WTC11 (cell line): ENCODE measurements around the gene CCL4. TPM values are rescaled to one million over a fixed set of nuclear protein-coding genes. Genes with fewer than 3 reads are reported as not detected.

Source experiments
- ATAC-seq: fragments of 200-7000 bp; cut with Tn5 transposase; 2 replicates; pipeline ENCODE4 v1.10.0; 2021; ENCODE audit warnings: mild to moderate bottlenecking, moderate library complexity
- CTCF ChIA-PET: fragments of 300-600 bp; sonication (Branson Sonifier 250); formaldehyde crosslinking; loops from one replicate; lab custom pipeline; 2021; ENCODE audit warnings: antibody characterized with exemption; lab: Charles Lee
- POLR2A ChIA-PET: fragments of 350-600 bp; sonication (Branson Sonifier 250); formaldehyde crosslinking; loops from one replicate; lab custom pipeline; 2021; ENCODE audit warnings: antibody characterized with exemption; lab: Charles Lee
- DNase-seq: peaks from one replicate; pipeline ENCODE4 v3.0.0; 2021; ENCODE audit warnings: low spot score
- H3K27ac Mint-ChIP-seq: 2 replicates; pipeline ENCODE4 v1.8.0; 2021; ENCODE audit warnings: mixed read lengths
- H3K27me3 Mint-ChIP-seq: 2 replicates; pipeline ENCODE4 v1.8.0; 2021; ENCODE audit warnings: low read depth, mild to moderate bottlenecking, moderate library complexity, mixed read lengths
- H3K36me3 Mint-ChIP-seq: 2 replicates; pipeline ENCODE4 v1.8.0; 2021; ENCODE audit warnings: mixed read lengths
- H3K4me1 Mint-ChIP-seq: 2 replicates; pipeline ENCODE4 v1.8.0; 2022; ENCODE audit warnings: mixed read lengths
- H3K4me3 Mint-ChIP-seq: 2 replicates; pipeline ENCODE4 v1.8.0; 2021; ENCODE audit warnings: mild to moderate bottlenecking, moderate library complexity, mixed read lengths
- H3K9me3 Mint-ChIP-seq: 2 replicates; pipeline ENCODE4 v1.8.0; 2021; ENCODE audit warnings: mixed read lengths
- CREB1 ChIP-seq: sonication (generic); formaldehyde crosslinking; IDR thresholded peaks from 2 replicates; pipeline ENCODE4 v1.8.0; 2023; ENCODE audit warnings: mild to moderate bottlenecking, missing genetic modification reagents
- CREM ChIP-seq: sonication (generic); formaldehyde crosslinking; IDR thresholded peaks from 2 replicates; pipeline ENCODE4 v1.8.1; 2022; ENCODE audit warnings: mild to moderate bottlenecking, missing genetic modification reagents, moderate library complexity
- ELF4 ChIP-seq: sonication (generic); formaldehyde crosslinking; IDR thresholded peaks from 2 replicates; pipeline ENCODE4 v1.8.1; 2022; ENCODE audit warnings: low read depth, mild to moderate bottlenecking, moderate library complexity, missing genetic modification reagents
- ETV6 ChIP-seq: sonication (generic); formaldehyde crosslinking; IDR thresholded peaks from 2 replicates; pipeline ENCODE4 v1.8.1; 2022; ENCODE audit warnings: mild to moderate bottlenecking, missing genetic modification reagents
- JAZF1 ChIP-seq: fragments of 250-450 bp; sonication (Bioruptor Pico); IDR thresholded peaks from 2 replicates; pipeline ENCODE4 v1.9.0; 2021; ENCODE audit warnings: moderate library complexity, mild to moderate bottlenecking, inconsistent platforms
- NFE2L1 ChIP-seq: sonication (generic); formaldehyde crosslinking; IDR thresholded peaks from 2 replicates; pipeline ENCODE4 v1.8.1; 2023; ENCODE audit warnings: missing genetic modification reagents
- RORB ChIP-seq: fragments of 250-450 bp; sonication (Bioruptor Pico); IDR thresholded peaks from 2 replicates; pipeline ENCODE4 v1.9.0; 2021; ENCODE audit warnings: mild to moderate bottlenecking
- SMAD4 ChIP-seq: sonication (generic); formaldehyde crosslinking; IDR thresholded peaks from 2 replicates; pipeline ENCODE4 v1.8.0; 2022; ENCODE audit warnings: mild to moderate bottlenecking, missing genetic modification reagents
- ZBTB21 ChIP-seq: sonication (generic); formaldehyde crosslinking; IDR thresholded peaks from 2 replicates; pipeline ENCODE4 v1.8.1; 2023; ENCODE audit warnings: mild to moderate bottlenecking, missing genetic modification reagents, borderline replicate concordance
- ZNF121 ChIP-seq: sonication (generic); formaldehyde crosslinking; IDR thresholded peaks from 2 replicates; pipeline ENCODE4 v1.8.0; 2023; ENCODE audit warnings: missing genetic modification reagents
- ZNF317 ChIP-seq: sonication (generic); formaldehyde crosslinking; IDR thresholded peaks from 2 replicates; pipeline ENCODE4 v1.8.1; 2023; ENCODE audit warnings: low read depth, mild to moderate bottlenecking, moderate library complexity, missing genetic modification reagents, borderline replicate concordance
- total RNA-seq: library from RNA; stranded (reverse); gene quantifications from 3 replicates; pipeline ENCODE4 v1.2.3, GENCODE V29; 2021
- TF ChIP-seq, protein P1 (sequence below): fragments of 250-450 bp; sonication (Bioruptor Pico); IDR thresholded peaks from 2 replicates; pipeline ENCODE4 v1.9.0; 2021; ENCODE audit warnings: mild to moderate bottlenecking
- TF ChIP-seq, protein P2 (sequence below): sonication (generic); formaldehyde crosslinking; IDR thresholded peaks from 2 replicates; pipeline ENCODE4 v1.8.1; 2023; ENCODE audit warnings: mild to moderate bottlenecking, missing genetic modification reagents
- TF ChIP-seq, protein P3 (sequence below): sonication (generic); formaldehyde crosslinking; IDR thresholded peaks from 2 replicates; pipeline ENCODE4 v1.8.0; 2022; ENCODE audit warnings: mild to moderate bottlenecking, missing genetic modification reagents
- TF ChIP-seq, protein P4 (sequence below): fragments of 200-600 bp; IDR thresholded peaks from 2 replicates; pipeline ENCODE4 v1.8.0; 2022; ENCODE audit warnings: antibody characterized with exemption
- TF ChIP-seq, protein P5 (sequence below): sonication (generic); formaldehyde crosslinking; IDR thresholded peaks from 2 replicates; pipeline ENCODE4 v1.8.0; 2023; ENCODE audit warnings: missing genetic modification reagents, mild to moderate bottlenecking, borderline replicate concordance
- TF ChIP-seq, protein P6 (sequence below): sonication (generic); formaldehyde crosslinking; IDR thresholded peaks from 2 replicates; pipeline ENCODE4 v1.8.0; 2022; ENCODE audit warnings: mild to moderate bottlenecking, missing genetic modification reagents
- TF ChIP-seq, protein P7 (sequence below): sonication (generic); formaldehyde crosslinking; IDR thresholded peaks from 2 replicates; pipeline ENCODE4 v1.8.0; 2022; ENCODE audit warnings: missing genetic modification reagents
- TF ChIP-seq, protein P8 (sequence below): sonication (generic); formaldehyde crosslinking; IDR thresholded peaks from 2 replicates; pipeline ENCODE4 v1.8.1; 2022; ENCODE audit warnings: missing genetic modification reagents, borderline replicate concordance

CCL4 gene
- total RNA-seq, 1 experiment from 2014 or later = 0.48 TPM

DNA sequence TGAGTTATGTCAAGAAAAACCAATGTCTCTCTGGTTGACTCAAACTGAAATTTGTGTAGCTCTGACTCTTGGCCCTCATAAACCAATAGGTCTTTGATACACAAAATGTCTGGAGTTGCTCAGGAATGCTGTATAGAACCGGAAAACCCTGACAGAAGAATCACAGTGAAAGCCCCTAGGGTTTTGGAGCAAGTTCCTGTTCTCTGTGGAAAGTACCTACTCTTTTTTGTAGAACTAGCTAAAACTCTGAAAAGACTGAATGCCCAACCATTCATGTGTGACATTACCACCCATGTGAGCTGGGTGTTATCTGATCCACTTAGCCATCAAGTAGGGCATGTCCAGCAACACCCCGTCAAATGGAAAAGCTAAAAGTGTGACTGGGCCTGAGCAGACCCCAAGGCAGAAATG, 28.8 kb downstream of the CCL4 start:
- CTCF ChIA-PET = interaction anchor here (0.8 to 1.9 kb wide), 3 partner anchors 60 to 163 kb away, joined by 3 to 6 read pairs (median 5); no protein-coding TSS in a partner anchor
- TF ChIP-seq, protein P1, sequence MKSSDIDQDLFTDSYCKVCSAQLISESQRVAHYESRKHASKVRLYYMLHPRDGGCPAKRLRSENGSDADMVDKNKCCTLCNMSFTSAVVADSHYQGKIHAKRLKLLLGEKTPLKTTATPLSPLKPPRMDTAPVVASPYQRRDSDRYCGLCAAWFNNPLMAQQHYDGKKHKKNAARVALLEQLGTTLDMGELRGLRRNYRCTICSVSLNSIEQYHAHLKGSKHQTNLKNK (CRISPR knock-in tag) = no peak
- TF ChIP-seq SMAD4 (CRISPR knock-in tag) (no peak), CREB1 (CRISPR knock-in tag) (no peak), ZNF121 (CRISPR knock-in tag) (no peak), ETV6 (CRISPR knock-in tag) (no peak), CREM (CRISPR knock-in tag) (no peak), JAZF1 (CRISPR knock-in tag) (no peak)
- TF ChIP-seq, protein P2, sequence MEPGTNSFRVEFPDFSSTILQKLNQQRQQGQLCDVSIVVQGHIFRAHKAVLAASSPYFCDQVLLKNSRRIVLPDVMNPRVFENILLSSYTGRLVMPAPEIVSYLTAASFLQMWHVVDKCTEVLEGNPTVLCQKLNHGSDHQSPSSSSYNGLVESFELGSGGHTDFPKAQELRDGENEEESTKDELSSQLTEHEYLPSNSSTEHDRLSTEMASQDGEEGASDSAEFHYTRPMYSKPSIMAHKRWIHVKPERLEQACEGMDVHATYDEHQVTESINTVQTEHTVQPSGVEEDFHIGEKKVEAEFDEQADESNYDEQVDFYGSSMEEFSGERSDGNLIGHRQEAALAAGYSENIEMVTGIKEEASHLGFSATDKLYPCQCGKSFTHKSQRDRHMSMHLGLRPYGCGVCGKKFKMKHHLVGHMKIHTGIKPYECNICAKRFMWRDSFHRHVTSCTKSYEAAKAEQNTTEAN (CRISPR knock-in tag) = no peak
- TF ChIP-seq, protein P3, sequence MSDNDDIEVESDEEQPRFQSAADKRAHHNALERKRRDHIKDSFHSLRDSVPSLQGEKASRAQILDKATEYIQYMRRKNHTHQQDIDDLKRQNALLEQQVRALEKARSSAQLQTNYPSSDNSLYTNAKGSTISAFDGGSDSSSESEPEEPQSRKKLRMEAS (CRISPR knock-in tag) = no peak
- ATAC-seq = no peak
- no peak for DNase-seq
- Mint-ChIP-seq H3K4me3 (no peak overlapping the region), H3K27ac (no peak overlapping the region), H3K27me3 (peaks cover 4% of the 10 kb centered on the region), H3K4me1 (peaks cover 5% of the 10 kb centered on the region), H3K36me3 (0 out of 2 replicates have a peak, but pooled peaks cover under 1% of the 10 kb centered on the region), H3K9me3 (0 out of 2 replicates have a peak, but pooled peaks cover 3% of the 10 kb centered on the region)
- POLR2A ChIA-PET = no interaction called here

DNA sequence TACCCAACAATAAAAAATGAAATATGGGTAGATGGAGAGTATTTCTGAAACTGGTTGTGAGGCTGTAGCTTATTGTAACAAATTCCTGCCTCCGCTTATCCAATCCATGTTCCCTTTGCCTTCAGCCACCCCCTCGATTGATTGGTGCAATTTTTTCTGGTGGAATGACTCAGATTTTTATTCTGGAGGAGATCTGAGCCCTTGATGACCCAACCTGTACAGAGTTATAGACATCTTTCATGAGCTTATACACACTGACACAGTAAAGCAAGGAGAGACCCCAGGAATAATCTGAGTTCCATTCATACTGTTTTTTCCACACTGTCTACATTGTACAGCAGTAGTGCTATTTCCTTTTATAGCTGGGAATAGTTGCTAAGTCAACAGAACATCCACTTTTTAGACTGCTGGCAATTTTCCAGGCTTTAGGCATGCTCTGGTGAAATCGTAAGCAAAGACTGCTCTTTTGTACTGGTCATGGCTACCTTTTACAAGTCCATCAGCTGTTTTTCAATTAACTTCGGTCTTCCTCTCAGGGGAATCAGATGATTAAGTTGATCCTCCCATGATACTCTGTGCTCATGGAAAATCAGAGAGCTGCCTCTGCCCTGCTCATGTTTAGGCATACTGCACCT, 30.1 kb downstream of the CCL4 start:
- no peaks in the 10 kb centered on the region for H3K9me3 Mint-ChIP-seq
- peaks cover 3% of the 10 kb centered on the region; the same call in 1 of the 2 replicates for H3K4me1 Mint-ChIP-seq
- DNase-seq (no peak), ATAC-seq (no peak)
- H3K36me3 Mint-ChIP-seq = no peaks in the 10 kb centered on the region
- H3K27ac Mint-ChIP-seq = no peak overlapping the region
- no peak overlapping the region for H3K4me3 Mint-ChIP-seq
- CTCF ChIA-PET = interaction anchor here (0.9 to 2.5 kb wide), 6 partner anchors 15 to 164 kb away, joined by 3 to 14 read pairs (median 4); no protein-coding TSS in a partner anchor
- POLR2A ChIA-PET = no interaction called here
- no peaks in the 10 kb centered on the region for H3K27me3 Mint-ChIP-seq
- TF ChIP-seq, protein P4, sequence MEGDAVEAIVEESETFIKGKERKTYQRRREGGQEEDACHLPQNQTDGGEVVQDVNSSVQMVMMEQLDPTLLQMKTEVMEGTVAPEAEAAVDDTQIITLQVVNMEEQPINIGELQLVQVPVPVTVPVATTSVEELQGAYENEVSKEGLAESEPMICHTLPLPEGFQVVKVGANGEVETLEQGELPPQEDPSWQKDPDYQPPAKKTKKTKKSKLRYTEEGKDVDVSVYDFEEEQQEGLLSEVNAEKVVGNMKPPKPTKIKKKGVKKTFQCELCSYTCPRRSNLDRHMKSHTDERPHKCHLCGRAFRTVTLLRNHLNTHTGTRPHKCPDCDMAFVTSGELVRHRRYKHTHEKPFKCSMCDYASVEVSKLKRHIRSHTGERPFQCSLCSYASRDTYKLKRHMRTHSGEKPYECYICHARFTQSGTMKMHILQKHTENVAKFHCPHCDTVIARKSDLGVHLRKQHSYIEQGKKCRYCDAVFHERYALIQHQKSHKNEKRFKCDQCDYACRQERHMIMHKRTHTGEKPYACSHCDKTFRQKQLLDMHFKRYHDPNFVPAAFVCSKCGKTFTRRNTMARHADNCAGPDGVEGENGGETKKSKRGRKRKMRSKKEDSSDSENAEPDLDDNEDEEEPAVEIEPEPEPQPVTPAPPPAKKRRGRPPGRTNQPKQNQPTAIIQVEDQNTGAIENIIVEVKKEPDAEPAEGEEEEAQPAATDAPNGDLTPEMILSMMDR = no peak
- TF ChIP-seq, protein P5, sequence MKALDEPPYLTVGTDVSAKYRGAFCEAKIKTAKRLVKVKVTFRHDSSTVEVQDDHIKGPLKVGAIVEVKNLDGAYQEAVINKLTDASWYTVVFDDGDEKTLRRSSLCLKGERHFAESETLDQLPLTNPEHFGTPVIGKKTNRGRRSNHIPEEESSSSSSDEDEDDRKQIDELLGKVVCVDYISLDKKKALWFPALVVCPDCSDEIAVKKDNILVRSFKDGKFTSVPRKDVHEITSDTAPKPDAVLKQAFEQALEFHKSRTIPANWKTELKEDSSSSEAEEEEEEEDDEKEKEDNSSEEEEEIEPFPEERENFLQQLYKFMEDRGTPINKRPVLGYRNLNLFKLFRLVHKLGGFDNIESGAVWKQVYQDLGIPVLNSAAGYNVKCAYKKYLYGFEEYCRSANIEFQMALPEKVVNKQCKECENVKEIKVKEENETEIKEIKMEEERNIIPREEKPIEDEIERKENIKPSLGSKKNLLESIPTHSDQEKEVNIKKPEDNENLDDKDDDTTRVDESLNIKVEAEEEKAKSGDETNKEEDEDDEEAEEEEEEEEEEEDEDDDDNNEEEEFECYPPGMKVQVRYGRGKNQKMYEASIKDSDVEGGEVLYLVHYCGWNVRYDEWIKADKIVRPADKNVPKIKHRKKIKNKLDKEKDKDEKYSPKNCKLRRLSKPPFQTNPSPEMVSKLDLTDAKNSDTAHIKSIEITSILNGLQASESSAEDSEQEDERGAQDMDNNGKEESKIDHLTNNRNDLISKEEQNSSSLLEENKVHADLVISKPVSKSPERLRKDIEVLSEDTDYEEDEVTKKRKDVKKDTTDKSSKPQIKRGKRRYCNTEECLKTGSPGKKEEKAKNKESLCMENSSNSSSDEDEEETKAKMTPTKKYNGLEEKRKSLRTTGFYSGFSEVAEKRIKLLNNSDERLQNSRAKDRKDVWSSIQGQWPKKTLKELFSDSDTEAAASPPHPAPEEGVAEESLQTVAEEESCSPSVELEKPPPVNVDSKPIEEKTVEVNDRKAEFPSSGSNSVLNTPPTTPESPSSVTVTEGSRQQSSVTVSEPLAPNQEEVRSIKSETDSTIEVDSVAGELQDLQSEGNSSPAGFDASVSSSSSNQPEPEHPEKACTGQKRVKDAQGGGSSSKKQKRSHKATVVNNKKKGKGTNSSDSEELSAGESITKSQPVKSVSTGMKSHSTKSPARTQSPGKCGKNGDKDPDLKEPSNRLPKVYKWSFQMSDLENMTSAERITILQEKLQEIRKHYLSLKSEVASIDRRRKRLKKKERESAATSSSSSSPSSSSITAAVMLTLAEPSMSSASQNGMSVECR (CRISPR knock-in tag) = no peak
- TF ChIP-seq ELF4 (CRISPR knock-in tag) (no peak), ZNF317 (CRISPR knock-in tag) (no peak), ZBTB21 (CRISPR knock-in tag) (no peak), RORB (CRISPR knock-in tag) (no peak), NFE2L1 (CRISPR knock-in tag) (no peak)
- TF ChIP-seq, protein P6, sequence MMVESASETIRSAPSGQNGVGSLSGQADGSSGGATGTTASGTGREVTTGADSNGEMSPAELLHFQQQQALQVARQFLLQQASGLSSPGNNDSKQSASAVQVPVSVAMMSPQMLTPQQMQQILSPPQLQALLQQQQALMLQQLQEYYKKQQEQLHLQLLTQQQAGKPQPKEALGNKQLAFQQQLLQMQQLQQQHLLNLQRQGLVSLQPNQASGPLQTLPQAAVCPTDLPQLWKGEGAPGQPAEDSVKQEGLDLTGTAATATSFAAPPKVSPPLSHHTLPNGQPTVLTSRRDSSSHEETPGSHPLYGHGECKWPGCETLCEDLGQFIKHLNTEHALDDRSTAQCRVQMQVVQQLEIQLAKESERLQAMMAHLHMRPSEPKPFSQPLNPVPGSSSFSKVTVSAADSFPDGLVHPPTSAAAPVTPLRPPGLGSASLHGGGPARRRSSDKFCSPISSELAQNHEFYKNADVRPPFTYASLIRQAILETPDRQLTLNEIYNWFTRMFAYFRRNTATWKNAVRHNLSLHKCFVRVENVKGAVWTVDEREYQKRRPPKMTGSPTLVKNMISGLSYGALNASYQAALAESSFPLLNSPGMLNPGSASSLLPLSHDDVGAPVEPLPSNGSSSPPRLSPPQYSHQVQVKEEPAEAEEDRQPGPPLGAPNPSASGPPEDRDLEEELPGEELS (CRISPR knock-in tag) = no peak
- TF ChIP-seq, protein P7, sequence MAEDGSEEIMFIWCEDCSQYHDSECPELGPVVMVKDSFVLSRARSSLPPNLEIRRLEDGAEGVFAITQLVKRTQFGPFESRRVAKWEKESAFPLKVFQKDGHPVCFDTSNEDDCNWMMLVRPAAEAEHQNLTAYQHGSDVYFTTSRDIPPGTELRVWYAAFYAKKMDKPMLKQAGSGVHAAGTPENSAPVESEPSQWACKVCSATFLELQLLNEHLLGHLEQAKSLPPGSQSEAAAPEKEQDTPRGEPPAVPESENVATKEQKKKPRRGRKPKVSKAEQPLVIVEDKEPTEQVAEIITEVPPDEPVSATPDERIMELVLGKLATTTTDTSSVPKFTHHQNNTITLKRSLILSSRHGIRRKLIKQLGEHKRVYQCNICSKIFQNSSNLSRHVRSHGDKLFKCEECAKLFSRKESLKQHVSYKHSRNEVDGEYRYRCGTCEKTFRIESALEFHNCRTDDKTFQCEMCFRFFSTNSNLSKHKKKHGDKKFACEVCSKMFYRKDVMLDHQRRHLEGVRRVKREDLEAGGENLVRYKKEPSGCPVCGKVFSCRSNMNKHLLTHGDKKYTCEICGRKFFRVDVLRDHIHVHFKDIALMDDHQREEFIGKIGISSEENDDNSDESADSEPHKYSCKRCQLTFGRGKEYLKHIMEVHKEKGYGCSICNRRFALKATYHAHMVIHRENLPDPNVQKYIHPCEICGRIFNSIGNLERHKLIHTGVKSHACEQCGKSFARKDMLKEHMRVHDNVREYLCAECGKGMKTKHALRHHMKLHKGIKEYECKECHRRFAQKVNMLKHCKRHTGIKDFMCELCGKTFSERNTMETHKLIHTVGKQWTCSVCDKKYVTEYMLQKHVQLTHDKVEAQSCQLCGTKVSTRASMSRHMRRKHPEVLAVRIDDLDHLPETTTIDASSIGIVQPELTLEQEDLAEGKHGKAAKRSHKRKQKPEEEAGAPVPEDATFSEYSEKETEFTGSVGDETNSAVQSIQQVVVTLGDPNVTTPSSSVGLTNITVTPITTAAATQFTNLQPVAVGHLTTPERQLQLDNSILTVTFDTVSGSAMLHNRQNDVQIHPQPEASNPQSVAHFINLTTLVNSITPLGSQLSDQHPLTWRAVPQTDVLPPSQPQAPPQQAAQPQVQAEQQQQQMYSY (CRISPR knock-in tag) = no peak
- TF ChIP-seq, protein P8, sequence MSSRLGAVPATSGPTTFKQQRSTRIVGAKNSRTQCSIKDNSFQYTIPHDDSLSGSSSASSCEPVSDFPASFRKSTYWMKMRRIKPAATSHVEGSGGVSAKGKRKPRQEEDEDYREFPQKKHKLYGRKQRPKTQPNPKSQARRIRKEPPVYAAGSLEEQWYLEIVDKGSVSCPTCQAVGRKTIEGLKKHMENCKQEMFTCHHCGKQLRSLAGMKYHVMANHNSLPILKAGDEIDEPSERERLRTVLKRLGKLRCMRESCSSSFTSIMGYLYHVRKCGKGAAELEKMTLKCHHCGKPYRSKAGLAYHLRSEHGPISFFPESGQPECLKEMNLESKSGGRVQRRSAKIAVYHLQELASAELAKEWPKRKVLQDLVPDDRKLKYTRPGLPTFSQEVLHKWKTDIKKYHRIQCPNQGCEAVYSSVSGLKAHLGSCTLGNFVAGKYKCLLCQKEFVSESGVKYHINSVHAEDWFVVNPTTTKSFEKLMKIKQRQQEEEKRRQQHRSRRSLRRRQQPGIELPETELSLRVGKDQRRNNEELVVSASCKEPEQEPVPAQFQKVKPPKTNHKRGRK = no peak
